Measurements from ENCODE around the gene PTPRE. TPM values are rescaled to one million over a fixed set of nuclear protein-coding genes. Genes with fewer than 3 reads are reported as not detected.
A peak's percentile ranks its signal among the peaks of the same experiment; 100 is the strongest.

The PTPRE gene
- total and polyA plus RNA-seq, 2 donors: 12.3 to 15.2 TPM

GRCh38 chr10:128065881-128066534 is 159.1 kb downstream of the PTPRE start:
- H3K4me1 ChIP-seq (ENCODE audit: control insufficient read depth in 2 of 2, insufficient read depth in 2 of 2, low read length in 2 of 2): peaks cover 36 to 57% of the 10 kb centered on the region in 2 donors
- no peak overlapping the region for H3K4me3 ChIP-seq (ENCODE audit: low read length in 2 of 2)
- no peak for DNase-seq (ENCODE audit: low read depth in 6 of 9, low spot score in 9 of 9)
- WGBS: 94% methylated on average over 13 of the region's 13 CpGs
- H3K27me3 ChIP-seq (ENCODE audit: control insufficient read depth in 2 of 2, insufficient read depth in 1 of 2, low read length in 1 of 2): no peaks in the 10 kb centered on the region
- no peaks in the 10 kb centered on the region for H3K9me3 ChIP-seq (ENCODE audit: control insufficient read depth in 2 of 2, insufficient read depth in 1 of 2, low read length in 1 of 2)
- H3K36me3 ChIP-seq (ENCODE audit: control insufficient read depth in 2 of 2, insufficient read depth in 2 of 2, low read length in 1 of 2): peaks cover 39 to 41% of the 10 kb centered on the region in 2 donors
- H3K27ac ChIP-seq (ENCODE audit: low read depth in 1 of 2, low read length in 1 of 2): no peak overlapping the region

- Histone ChIP-seq H3K4me3 (ENCODE audit: low read length in 2 of 2) (no peak overlapping the region), H3K9me3 (ENCODE audit: control insufficient read depth in 2 of 2, insufficient read depth in 1 of 2, low read length in 1 of 2) (no peaks in the 10 kb centered on the region), H3K27me3 (ENCODE audit: control insufficient read depth in 2 of 2, insufficient read depth in 1 of 2, low read length in 1 of 2) (no peaks in the 10 kb centered on the region), H3K27ac (ENCODE audit: low read depth in 1 of 2, low read length in 1 of 2) (no peak overlapping the region), H3K4me1 (ENCODE audit: control insufficient read depth in 2 of 2, insufficient read depth in 2 of 2, low read length in 2 of 2) (peaks cover 36 to 54% of the 10 kb centered on the region in 2 donors), H3K36me3 (ENCODE audit: control insufficient read depth in 2 of 2, insufficient read depth in 2 of 2, low read length in 1 of 2) (peaks cover 42 to 45% of the 10 kb centered on the region in 2 donors)
- WGBS: 87% methylated on average over 13 of the region's 13 CpGs
- no peak for DNase-seq (ENCODE audit: low read depth in 6 of 9, low spot score in 9 of 9)
These were observed 160.0 kb downstream of the PTPRE start for GRCh38 chr10:128066870-128067382.

- DNase-seq (ENCODE audit: low read depth in 6 of 9, low spot score in 9 of 9): no peak
- H3K27ac ChIP-seq (ENCODE audit: low read depth in 1 of 2, low read length in 1 of 2): no peak overlapping the region
These were observed 160.9 kb downstream of the PTPRE start for GRCh38 chr10:128067691-128068397.

GRCh38 chr10:128068398-128069285 is 161.7 kb downstream of the PTPRE start:
- H3K27ac ChIP-seq (ENCODE audit: low read depth in 1 of 2, low read length in 1 of 2): no peak overlapping the region
- H3K4me1 ChIP-seq (ENCODE audit: control insufficient read depth in 2 of 2, insufficient read depth in 2 of 2, low read length in 2 of 2): peaks cover 22 to 37% of the 10 kb centered on the region in 2 donors
- DNase-seq (ENCODE audit: low read depth in 6 of 9, low spot score in 9 of 9): peak in 1 of 9 donors; percentile 29
- H3K9me3 ChIP-seq (ENCODE audit: control insufficient read depth in 2 of 2, insufficient read depth in 1 of 2, low read length in 1 of 2): no peaks in the 10 kb centered on the region
- H3K4me3 ChIP-seq (ENCODE audit: low read length in 2 of 2): no peak overlapping the region
- 95% methylated on average over 19 of the region's 19 CpGs for WGBS
- no peaks in the 10 kb centered on the region for H3K27me3 ChIP-seq (ENCODE audit: control insufficient read depth in 2 of 2, insufficient read depth in 1 of 2, low read length in 1 of 2)
- H3K36me3 ChIP-seq (ENCODE audit: control insufficient read depth in 2 of 2, insufficient read depth in 2 of 2, low read length in 1 of 2): peaks cover 51 to 52% of the 10 kb centered on the region in 2 donors

More at GRCh38 chr10:128067691-128068397, 160.9 kb downstream of the PTPRE start:
- no peaks in the 10 kb centered on the region for H3K27me3 ChIP-seq (ENCODE audit: control insufficient read depth in 2 of 2, insufficient read depth in 1 of 2, low read length in 1 of 2)
- no peaks in the 10 kb centered on the region for H3K9me3 ChIP-seq (ENCODE audit: control insufficient read depth in 2 of 2, insufficient read depth in 1 of 2, low read length in 1 of 2)
- peaks cover 30 to 45% of the 10 kb centered on the region in 2 donors for H3K4me1 ChIP-seq (ENCODE audit: control insufficient read depth in 2 of 2, insufficient read depth in 2 of 2, low read length in 2 of 2)
- 97% methylated on average over 25 of the region's 25 CpGs for WGBS
- H3K4me3 ChIP-seq (ENCODE audit: low read length in 2 of 2): no peak overlapping the region
- peaks cover 44 to 49% of the 10 kb centered on the region in 2 donors for H3K36me3 ChIP-seq (ENCODE audit: control insufficient read depth in 2 of 2, insufficient read depth in 2 of 2, low read length in 1 of 2)

- Histone ChIP-seq H3K9me3 (ENCODE audit: control insufficient read depth in 2 of 2, insufficient read depth in 1 of 2, low read length in 1 of 2) (no peaks in the 10 kb centered on the region), H3K36me3 (ENCODE audit: control insufficient read depth in 2 of 2, insufficient read depth in 2 of 2, low read length in 1 of 2) (peaks cover 51 to 52% of the 10 kb centered on the region in 2 donors), H3K4me3 (ENCODE audit: low read length in 2 of 2) (no peak overlapping the region), H3K27ac (ENCODE audit: low read depth in 1 of 2, low read length in 1 of 2) (no peak overlapping the region), H3K4me1 (ENCODE audit: control insufficient read depth in 2 of 2, insufficient read depth in 2 of 2, low read length in 2 of 2) (peaks cover 14 to 29% of the 10 kb centered on the region in 2 donors), H3K27me3 (ENCODE audit: control insufficient read depth in 2 of 2, insufficient read depth in 1 of 2, low read length in 1 of 2) (no peaks in the 10 kb centered on the region)
- peak in 7 of 9 donors; percentile 56 to 88 (median 75) for DNase-seq (ENCODE audit: low read depth in 6 of 9, low spot score in 9 of 9)
- WGBS: 72% methylated on average over 28 of the region's 28 CpGs
These were observed 162.6 kb downstream of the PTPRE start for GRCh38 chr10:128069351-128070051.

- Histone ChIP-seq H3K4me1 (ENCODE audit: control insufficient read depth in 2 of 2, insufficient read depth in 2 of 2, low read length in 2 of 2) (peaks cover 8 to 22% of the 10 kb centered on the region in 2 donors), H3K27ac (ENCODE audit: low read depth in 1 of 2, low read length in 1 of 2) (no peak overlapping the region), H3K36me3 (ENCODE audit: control insufficient read depth in 2 of 2, insufficient read depth in 2 of 2, low read length in 1 of 2) (peaks cover 51 to 52% of the 10 kb centered on the region in 2 donors), H3K27me3 (ENCODE audit: control insufficient read depth in 2 of 2, insufficient read depth in 1 of 2, low read length in 1 of 2) (no peaks in the 10 kb centered on the region), H3K9me3 (ENCODE audit: control insufficient read depth in 2 of 2, insufficient read depth in 1 of 2, low read length in 1 of 2) (no peaks in the 10 kb centered on the region), H3K4me3 (ENCODE audit: low read length in 2 of 2) (no peak overlapping the region)
- WGBS: 95% methylated on average over 10 of the region's 10 CpGs
- DNase-seq (ENCODE audit: low read depth in 6 of 9, low spot score in 9 of 9): no peak
These were observed 163.3 kb downstream of the PTPRE start for GRCh38 chr10:128070161-128070560.

- peaks cover 47 to 52% of the 10 kb centered on the region in 2 donors for H3K36me3 ChIP-seq (ENCODE audit: control insufficient read depth in 2 of 2, insufficient read depth in 2 of 2, low read length in 1 of 2)
- WGBS: 92% methylated on average over 17 of the region's 17 CpGs
These were observed 164.0 kb downstream of the PTPRE start for GRCh38 chr10:128070721-128071416.

GRCh38 chr10:128071417-128071782 is 164.5 kb downstream of the PTPRE start:
- H3K36me3 ChIP-seq (ENCODE audit: control insufficient read depth in 2 of 2, insufficient read depth in 2 of 2, low read length in 1 of 2): peaks cover 42 to 47% of the 10 kb centered on the region in 2 donors

More at GRCh38 chr10:128070721-128071416, 164.0 kb downstream of the PTPRE start:
- Histone ChIP-seq H3K4me1 (ENCODE audit: control insufficient read depth in 2 of 2, insufficient read depth in 2 of 2, low read length in 2 of 2) (peaks cover 1 to 15% of the 10 kb centered on the region in 2 donors), H3K27ac (ENCODE audit: low read depth in 1 of 2, low read length in 1 of 2) (no peak overlapping the region), H3K9me3 (ENCODE audit: control insufficient read depth in 2 of 2, insufficient read depth in 1 of 2, low read length in 1 of 2) (no peaks in the 10 kb centered on the region), H3K4me3 (ENCODE audit: low read length in 2 of 2) (no peak overlapping the region), H3K27me3 (ENCODE audit: control insufficient read depth in 2 of 2, insufficient read depth in 1 of 2, low read length in 1 of 2) (no peaks in the 10 kb centered on the region)
- DNase-seq (ENCODE audit: low read depth in 6 of 9, low spot score in 9 of 9): no peak

More at GRCh38 chr10:128071417-128071782, 164.5 kb downstream of the PTPRE start:
- peaks cover 0 to 11% of the 10 kb centered on the region in 2 donors for H3K4me1 ChIP-seq (ENCODE audit: control insufficient read depth in 2 of 2, insufficient read depth in 2 of 2, low read length in 2 of 2)
- no peak for DNase-seq (ENCODE audit: low read depth in 6 of 9, low spot score in 9 of 9)
- H3K9me3 ChIP-seq (ENCODE audit: control insufficient read depth in 2 of 2, insufficient read depth in 1 of 2, low read length in 1 of 2): no peaks in the 10 kb centered on the region
- no peak overlapping the region for H3K27ac ChIP-seq (ENCODE audit: low read depth in 1 of 2, low read length in 1 of 2)
- H3K4me3 ChIP-seq (ENCODE audit: low read length in 2 of 2): no peak overlapping the region
- 96% methylated on average over 9 of the region's 9 CpGs for WGBS
- H3K27me3 ChIP-seq (ENCODE audit: control insufficient read depth in 2 of 2, insufficient read depth in 1 of 2, low read length in 1 of 2): no peaks in the 10 kb centered on the region

All from thymus (tissue), 11 donors.